HG03045 (cell line): ENCODE measurements around the gene CYSLTR2.
"Not testable (repeated sequence)": the region's sequence is repeated elsewhere in the genome, so short reads cannot be mapped to it uniquely, and the experiment has no call there.

Experiments used
- ATAC-seq: cut with Tn5 transposase; IDR thresholded peaks from one replicate; pipeline ENCODE4 v1.9.1; 2021; ENCODE audit warnings: mild to moderate bottlenecking, moderate library complexity; ENCODE audit not compliant: unreplicated experiment

Gene CYSLTR2

DNA sequence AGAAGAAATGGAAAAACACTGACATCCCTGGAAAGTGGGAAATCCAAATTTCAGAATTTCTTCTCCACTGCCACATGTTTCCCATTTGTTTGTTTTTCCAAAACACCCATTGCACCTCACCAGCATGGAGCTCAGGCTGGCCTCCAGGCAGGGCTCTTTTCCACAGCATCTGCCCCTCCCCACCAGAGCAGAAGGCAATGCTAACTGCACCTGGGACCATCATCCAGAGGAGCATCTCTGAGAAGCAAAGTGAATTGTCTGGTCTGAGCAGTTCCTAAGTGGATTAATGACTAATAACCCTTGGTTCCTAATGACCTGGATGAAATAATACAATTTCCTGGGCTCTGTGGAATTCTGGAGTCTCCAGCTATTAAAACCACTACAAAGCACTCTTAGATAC lies 8.8 kb upstream of the CYSLTR2 start:
- no peak for ATAC-seq

DNA sequence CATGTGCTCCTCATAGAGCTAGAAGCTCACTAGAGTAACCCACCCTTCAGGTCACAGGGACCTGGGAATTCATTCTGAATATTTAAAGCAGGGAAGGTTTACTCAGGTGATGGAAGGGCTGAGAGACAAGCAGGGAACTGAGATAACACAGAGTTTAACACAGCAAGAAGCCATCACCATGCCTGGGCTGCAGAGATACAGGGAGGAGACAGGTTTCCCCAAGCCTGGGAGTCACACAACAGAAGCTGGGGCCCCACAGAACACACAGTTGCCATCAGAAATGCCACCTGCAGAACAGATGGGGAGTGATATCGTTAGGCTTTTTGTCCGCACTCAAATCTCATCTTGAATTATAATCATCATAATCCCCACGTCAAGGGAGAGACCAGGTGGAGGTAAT lies 7.9 kb upstream of the CYSLTR2 start:
- ATAC-seq: no peak

DNA sequence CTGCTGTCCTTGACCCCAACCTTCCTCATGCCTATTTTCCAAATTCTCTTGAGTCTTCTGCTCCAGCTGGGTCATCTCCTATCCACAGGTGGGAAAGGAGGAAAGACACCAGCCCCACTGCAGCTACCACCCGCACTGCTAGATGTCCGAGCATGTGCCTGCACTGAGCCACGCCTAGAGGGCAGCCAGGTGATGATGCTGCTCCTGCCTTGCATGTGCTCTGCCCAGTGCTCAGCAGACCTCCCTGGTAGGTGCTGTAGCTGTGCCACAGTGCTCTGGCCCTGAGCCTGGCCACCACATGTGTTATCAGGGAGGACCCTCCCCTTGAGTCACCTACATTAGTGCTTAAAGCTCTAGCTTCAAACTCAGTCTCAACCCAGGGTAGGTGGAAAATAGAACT lies 6.9 kb upstream of the CYSLTR2 start:
- ATAC-seq: no peak

DNA sequence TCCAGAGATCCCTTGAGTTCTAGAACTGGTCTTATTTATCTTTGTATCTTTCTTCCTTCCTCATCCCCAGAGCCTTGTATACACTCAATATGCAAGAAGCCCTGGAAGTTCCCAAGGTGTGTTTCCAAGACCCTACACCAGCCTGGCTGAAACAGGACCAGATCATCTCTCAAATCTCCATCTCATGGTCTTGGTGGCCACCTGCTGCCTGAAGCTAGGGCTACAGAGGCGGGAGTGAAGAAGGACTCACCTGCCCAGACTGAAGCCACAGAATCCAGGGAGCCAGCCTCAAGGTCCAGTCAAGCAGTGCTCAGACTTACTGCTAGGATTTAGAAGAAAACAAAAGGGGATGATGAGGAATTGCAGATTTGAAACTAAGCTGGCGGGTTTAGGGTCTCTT lies 6.1 kb upstream of the CYSLTR2 start:
- ATAC-seq: no peak

DNA sequence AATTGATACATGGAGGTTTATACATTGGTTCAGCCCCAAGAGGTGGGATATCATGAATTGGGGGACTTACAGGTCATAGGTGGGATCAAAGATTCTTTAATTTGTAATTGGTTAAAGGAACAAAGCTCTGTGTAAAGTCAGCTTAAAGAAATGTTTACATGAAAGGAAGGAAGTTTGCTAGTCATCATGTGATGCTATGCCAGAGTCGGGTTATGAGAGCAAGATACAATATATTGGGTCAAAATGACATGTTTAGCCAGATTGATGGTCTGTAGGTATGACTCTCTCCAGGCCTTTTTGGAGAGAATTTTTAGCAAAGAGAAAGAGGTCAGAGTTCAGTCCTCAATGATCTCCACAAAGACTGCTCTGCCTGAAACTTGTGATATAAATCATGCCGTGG lies 5.3 kb upstream of the CYSLTR2 start:
- no peak for ATAC-seq

DNA sequence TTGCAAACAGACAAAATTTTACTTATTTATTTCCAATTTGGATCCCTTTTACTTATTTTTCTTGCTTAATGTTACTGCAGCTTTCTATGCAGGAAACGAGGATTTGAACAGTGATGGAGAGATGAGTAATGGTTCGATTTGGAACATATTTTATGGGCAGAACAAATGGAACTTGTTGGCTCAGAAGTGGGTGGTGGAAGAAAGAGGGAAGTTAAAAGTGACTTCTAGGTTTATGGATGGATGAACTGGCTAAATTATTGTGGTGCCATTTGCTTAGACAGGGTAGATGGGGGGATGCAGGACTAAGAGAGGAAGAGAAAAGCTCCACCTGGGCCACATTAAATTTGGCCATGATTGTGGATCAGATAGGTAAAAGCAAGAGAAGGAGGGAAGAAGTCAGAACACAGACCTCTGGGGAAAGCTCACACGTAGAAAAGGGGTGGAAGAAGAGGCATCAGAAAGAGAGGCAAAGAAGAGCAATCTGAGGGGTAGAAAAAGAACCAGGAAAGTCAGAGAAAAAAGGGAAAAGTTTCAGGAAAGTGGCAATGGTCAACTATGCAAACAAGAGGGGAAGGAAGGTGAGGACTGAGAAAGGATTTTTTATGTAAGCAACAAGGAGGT lies 768 bp upstream of the CYSLTR2 start:
- no peak for ATAC-seq

DNA sequence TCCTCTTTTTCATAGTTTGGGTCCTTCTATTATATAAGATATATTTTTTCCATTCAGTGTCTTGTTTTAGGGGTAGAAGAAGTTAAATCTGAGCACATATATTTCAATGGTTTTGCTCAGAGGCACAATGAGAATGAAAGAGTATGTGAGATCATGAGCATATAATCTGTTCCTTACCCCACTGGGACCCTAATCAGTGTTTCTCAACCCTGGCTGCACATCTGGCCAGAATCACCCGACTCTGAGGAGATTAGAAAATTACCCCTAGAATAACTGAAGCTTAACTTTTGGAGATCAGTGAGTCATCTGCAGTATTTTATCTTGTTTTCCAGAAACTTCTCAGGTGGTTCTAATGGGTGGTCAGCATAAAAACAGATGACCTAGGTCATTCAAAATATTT lies 782 bp downstream of the CYSLTR2 start:
- no peak for ATAC-seq

DNA sequence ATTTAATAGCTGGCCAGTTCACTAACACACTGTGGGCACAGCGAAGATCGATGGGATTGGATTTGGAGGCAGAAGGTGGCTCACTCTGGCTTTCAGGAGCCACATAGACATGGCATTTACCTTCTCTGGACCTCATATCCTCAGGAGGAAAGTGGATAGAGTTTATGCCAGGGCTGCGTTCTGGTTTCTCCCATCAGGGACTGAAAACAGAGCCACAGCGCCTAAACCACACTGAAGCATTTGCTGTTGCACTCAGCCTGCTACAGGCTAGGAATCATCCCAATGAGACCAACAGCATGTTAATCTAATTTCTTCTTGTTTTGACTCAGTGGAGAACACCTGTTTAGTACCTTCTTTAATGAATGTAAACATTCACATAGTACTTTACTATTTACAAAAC lies 1.6 kb downstream of the CYSLTR2 start:
- ATAC-seq: no peak

DNA sequence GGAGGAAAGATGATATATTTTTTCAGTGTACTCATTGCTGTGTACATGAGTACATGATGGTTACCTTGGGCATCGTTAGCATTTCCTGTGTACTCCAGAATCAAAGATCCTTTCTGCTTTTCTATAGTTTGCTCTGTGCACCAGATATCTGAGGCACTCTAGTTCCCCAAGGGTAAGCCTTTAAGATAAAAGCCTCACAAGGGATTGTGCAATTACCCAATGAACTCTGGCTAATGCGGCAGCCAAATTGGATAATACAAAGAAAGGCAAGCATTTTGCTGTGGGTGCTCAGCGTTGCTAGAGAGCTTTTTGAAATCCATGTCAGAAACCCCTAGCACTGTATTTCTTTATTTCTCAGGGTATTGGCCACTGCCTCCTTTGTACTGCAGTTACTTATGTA lies 2.9 kb downstream of the CYSLTR2 start:
- no peak for ATAC-seq

DNA sequence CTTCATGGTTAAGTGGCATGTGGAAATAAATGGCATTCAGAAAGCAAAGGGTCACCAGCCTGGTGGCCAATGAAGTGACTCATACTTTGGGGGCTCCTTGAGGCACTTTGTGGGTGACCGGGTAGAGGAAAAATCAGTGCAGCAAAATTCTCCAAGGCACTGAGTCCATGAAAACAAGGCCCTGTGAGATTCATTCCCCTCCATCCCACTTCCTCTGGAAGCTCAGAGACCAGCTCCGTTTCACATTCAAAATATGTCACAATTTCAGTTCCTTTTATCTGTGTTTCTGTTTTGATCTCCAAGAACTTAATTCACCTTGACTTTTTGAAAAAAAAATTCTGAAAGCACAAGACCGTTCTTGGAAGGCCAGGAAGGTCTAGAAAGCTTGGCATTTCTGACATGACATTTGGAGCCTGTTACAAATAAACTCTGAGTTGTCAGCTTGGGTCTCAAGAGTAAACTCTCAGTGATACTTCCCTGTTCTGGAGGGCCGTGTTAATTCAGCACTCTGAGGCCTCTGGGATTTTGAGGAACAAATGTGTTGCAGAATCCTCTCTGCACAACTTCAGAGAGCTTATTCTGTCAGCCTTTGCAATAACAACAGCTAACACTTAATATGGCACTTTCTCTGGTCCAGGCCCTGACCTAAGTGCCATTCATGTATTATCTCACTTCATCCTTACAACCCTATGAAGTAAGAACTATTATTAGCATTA lies 6.8 kb downstream of the CYSLTR2 start:
- no peak for ATAC-seq

DNA sequence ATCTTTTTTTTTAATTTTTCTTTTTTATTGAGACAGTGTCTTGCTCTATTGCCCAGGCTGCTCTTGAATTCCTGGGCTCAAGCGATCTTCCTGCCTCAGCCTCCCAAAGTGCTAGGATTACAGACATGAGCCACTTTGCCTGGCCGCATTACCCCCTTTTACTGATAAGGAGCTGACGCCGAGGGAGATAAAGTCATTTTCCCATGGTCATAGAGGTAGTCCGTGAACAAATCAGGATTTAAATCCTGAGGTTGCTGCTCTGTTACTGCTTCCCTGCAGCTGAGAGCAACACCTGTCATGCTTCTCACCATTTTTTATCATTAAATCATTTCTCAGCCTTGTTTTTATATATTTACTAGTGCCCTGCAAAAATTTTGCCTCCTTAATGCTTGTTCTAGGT lies 7.4 kb downstream of the CYSLTR2 start:
- ATAC-seq: no peak

DNA sequence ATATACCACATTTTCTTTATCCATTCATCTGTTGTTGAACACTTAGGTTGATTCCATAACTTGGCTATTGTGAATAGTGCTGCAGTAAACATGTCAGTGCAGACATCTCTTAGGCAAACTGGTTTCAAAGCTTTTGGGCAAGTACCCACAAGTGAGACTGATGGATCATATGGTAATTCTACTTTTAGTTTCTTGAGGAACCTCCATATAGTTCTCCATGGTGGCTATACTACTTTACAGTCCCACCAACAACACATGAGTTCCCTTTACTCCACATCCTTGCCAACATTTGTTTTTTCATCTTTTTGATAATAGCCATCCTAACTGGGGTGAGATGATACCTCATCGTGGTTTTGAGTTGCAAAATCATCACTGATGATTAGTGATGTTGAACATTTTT lies 8.5 kb downstream of the CYSLTR2 start:
- ATAC-seq: no peak

DNA sequence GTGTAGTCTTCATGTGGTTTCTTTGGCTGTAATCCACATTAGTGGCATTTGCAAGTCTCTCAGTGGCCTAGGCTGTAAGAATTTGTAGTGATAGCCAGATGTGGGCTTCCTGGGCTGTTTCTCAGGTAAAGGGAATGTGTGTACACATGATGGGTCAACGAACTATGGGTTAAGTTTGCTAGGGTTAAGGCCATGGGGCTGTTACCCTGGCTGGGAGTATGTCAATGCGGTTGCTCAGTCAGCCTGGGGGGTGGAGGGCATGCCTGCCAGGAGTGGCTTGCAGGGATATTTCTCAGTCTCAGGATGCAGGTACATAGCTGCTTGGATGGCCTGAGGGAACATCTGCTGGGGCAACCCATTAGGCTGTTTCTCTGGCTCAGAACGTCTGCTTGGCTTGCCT lies 13.4 kb downstream of the CYSLTR2 start:
- no peak for ATAC-seq

DNA sequence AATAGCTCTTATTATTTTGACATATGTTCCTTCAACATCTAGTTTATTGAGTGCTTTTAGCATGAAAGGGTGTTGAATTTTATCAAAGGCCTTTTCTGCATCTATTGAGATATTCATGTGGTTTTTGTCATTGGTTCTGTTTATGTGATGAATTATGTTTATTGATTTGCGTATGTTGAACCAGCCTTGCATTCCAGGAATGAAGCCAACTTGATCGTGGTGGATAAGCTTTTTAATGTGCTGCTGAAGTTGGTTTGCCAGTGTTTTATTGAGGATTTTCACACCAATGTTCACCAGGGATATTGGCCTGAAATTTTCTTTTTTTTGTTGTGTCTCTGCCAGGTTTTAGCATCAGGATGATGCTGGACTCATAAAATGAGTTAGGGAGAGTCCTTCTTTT lies 17.7 kb downstream of the CYSLTR2 start:
- ATAC-seq: not testable (repeated sequence)

DNA sequence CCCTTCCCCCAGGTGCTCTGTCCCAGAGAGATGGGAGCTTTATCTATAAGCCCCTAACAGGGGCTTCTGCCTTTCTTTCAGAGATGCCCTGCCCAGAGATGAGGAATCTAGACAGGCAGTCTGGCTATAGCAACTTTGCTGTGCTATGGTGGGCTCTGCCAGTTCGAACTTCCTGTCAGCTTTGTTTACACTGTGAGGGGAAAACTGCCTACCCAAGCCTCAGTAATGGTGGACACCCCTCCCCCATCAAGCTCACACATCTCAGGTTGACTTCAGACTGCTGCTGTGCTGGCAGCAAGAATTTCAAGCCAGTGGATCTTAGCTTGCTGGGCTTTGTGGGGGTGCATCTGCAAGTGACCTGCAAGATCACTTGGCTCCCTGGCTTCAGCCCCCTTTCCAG lies 21.5 kb downstream of the CYSLTR2 start:
- ATAC-seq: no peak

DNA sequence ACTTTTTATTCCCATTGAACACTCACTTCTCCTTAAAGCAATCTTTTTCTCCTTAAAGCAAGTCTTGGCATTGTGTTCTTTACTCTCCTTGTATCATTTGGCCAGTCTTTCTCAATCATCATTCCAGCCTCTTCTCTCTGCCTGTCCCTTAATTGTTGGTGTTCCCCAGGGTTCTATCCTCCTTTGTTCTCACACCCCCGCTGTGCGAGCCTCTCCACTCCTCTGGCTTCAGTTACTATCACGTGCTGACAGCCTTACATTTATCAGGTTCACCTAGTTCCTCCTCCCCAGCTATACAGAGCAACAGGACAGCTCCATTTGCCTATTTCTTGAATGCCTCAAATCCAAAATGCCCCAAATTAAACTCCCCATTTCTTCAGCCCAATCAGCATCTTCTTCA lies 24.6 kb downstream of the CYSLTR2 start:
- ATAC-seq: no peak

DNA sequence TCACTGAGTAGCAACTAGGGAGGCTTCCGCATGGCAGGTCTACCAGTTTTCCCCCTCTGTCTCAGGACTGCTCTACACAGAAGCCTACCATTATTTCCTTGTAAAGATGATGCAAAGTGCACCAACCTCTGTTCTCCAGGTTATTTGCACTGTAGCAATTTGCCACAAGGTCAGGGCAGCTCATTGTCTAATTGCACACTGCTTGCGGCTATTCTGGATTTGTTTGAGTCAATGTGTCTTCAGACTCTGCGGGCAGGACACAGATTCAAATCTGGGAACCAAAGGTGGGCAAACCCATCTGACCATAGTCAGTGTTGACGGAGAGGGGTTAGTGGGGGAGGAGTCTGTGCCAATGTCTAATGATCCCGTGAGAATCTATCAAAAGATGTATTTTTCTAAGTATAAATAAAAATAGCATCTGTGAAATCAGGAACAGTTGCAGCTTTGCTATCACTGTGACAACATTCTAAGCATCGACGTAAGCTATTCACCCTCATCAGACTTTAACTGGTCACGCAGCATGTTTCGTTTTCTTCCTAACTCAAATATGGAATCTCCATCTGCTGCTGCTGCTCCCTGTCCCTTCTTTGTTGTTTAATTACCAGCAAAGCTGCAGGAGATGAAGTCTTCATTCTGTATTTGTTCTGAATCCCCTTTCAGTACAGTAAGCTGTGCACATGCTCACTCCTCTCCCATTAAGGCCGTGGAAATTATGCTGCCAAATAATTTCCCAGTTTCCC lies 26.4 kb downstream of the CYSLTR2 start:
- no peak for ATAC-seq

DNA sequence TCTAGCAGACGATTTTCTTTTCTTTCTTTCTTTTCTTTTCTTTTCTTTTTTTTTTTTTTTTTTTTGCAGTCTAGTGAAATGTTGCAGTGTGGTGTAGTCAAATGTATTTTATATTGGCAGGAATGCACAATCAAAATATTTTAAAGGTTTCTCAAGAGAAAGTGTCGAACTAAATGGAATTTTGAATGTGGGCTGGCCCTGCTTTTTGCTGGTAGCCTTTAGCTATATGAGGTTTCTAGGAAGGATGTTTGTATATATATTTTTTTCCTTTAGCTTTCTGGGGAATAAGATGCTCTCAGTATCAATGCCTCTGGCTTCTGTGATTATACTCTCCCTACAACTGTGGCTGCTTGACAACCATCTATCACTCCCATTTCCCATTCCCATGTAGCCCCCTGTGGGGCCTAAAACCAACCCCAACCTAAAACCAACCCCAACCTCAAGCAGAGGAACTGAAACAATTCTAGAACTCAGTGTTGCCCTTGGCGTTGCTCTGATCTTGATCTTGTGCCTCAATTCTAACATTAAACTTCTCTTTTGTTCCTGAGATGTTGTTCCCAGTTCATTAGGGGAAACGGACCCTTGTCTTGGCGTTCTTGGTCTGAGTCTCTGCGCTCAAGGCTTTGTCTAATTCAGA lies 27.1 kb downstream of the CYSLTR2 start:
- no peak for ATAC-seq

DNA sequence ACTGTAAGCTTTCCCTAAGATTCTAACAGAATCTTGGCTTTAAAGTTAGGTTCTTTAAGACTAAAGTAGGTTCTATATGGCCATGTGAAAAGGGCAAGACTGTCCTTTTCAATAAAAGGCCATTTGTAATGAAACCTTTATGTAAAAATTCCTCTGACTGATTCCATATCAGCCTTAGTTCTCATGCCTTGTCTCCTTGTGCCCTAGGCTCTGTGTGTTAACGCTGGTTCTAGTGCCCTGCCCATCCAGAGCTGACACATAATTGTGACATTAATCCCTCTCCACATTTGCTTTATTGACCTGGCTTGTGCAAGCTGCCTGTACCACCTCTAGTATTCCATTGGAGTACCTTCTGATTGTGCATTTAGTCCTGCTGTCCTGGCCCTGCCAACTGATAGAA lies 28.2 kb downstream of the CYSLTR2 start:
- no peak for ATAC-seq

DNA sequence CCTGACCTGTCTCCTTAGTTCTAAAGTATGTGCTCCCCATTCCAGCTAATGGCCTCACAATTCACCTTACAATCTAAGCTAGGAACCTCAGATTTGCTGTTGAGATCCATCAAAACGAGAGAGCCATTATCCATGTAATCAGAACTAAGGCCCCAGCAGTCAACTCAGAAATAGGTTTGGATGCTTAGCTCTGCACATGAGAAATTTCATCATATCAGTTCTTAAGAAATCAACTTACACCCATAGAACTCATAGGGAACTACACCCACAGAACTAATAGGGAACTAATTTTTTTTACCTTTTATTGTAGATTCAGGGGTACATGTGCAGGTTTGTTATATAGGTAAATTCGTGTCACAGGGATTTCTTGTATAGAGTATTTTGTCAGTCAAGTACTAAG lies 28.7 kb downstream of the CYSLTR2 start:
- ATAC-seq: no peak

DNA sequence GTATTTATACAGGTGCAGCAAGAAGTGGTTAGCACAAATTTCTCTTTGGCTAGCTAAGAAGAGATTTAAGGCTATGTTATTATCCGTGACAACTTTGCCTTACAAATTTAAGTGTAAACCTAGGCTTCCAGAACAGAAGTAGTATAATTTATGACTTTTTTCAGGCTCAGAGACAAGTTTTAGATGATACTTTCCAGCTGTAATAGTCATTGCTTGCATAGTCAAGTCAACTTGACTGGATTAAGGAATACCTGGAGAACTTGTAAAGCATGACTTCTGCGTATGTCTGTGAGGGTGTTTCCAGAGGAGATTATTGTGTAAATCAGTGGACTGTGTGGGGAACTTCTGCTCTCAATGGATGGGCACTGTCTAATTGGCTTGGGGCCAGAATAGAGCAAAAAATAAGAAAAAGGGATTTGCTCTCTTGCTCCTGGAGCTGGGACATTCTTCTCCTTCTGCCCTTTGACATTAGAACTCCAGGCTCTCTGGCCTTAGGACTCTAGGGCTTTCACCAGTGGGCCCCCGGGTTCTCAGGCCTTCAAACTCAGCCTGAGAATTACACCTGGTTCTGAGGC lies 33.0 kb downstream of the CYSLTR2 start:
- no peak for ATAC-seq
